GM19438 (cell line): Measurements from ENCODE around the gene CNTN6.

Source experiments
- ATAC-seq: cut with Tn5 transposase; IDR thresholded peaks from one replicate; pipeline ENCODE4 v1.9.1; 2021; ENCODE audit warnings: low read depth; ENCODE audit not compliant: unreplicated experiment

Gene CNTN6

DNA sequence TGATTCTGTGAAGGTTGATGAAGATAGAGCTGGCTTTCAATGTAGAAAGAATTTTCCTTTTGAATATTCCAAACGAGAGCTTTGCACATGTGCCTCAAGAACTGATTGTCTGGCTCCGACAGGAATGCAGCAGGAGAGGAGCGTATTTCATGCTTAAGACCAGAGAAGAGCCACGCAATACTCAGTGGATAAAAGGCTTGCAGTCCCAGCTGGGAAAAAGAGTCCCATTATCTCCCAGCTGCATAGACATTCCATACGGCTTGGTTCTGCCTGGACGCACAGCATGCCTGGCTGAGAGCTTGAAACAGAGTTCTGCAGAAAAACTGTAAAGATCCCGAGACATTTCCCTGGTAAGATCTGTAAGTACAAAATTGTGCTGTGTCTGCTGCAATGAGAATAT is at the start of gene CNTN6:
CNTN6 (plus strand) TSS at position 254 of the 400 bp plus-strand sequence. CDS start 54,985 bp downstream, outside the sequence.
- no peak for ATAC-seq

DNA sequence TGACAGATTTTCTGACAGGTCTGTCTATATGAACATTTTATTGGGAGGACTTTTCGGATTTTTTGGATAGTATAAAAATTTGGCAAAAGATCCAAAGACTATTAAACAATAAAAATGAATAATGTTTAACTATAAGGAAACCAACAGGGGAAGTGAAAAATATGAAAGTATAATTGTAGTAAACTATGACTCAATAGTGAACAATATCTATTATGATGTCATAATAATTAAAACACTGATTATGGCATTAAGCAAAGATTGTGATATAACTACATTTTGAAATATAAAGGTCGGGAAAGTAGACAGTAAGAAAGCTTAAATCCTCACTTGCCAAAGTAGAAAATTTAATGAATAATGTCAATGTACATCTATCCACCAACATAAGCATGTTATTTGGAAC is 44.3 kb upstream of the CNTN6 start:
- no peak for ATAC-seq

DNA sequence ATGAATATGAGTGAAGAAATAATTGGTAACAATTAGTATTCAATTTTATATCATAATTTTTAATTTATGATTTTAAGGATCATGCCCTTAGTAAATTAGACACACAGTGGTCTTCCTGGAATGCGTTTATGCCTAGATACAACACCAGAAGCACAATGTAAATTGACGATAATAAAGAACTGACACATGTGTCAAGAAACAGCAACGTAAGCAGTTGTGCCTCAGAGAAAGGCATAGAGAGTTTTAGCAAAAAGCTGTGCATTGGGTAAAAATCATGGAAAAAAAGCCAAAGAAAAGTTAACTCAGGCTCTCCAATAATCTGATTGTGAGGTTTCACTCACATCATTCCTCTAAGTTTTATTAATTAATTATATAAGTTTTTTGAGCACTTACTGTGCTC is 37.0 kb upstream of the CNTN6 start:
- ATAC-seq: no peak

DNA sequence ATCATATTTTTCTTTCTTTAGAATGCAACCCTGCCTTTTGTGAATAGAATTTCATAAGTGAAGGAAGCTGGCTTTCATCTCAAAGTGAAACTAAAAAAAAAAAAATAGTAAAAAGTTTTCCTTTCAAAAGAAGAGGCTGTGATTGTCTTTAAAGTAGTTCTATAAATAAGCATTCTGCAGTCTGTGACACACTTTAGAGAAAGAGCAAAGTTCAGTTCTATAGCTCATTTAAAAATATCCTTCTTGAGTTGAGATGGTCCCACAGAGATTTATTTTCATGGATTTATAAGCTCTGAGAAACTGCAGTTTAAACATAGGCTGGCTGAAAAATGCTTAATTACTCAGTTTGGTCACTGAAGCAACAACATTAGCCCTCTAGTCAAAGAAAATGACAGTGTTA is 36.1 kb upstream of the CNTN6 start:
- no peak for ATAC-seq

DNA sequence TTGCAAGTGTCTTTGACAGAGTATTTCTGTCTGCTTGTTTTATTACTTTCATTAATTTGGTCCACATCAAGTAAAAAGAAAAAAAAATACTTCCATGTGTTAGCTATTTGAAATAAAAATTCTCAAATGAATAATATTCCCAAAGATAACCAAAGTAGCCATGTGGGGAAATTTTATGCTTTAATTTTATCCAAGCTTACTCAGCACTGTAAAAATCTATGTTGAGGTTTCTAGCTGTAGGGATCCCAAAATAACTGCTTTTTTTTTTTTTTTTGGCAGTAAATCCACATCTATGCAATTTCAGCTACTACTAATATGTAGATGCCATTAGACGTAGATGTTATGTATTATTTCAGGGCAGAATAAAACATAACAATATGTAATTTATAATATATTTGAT is 35.4 kb upstream of the CNTN6 start:
- no peak for ATAC-seq

DNA sequence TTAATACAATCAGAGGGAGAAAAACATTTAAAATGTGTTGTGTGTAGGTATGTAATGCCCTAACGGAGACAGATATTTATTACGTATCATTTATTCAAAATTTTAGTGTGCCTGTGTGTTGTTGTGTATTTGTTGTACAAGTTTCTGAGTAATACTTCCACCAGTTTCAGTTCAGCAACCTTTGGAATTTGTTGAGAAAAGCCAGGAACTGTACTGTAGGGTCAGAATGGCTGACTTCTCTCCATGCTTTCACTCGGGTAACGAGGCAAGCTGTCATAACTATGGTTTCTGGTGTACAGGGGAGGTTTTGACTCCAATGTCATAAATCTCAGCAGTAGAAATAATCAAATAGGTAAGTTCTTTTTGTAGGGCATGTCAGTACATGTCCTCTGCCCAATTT is 23.8 kb upstream of the CNTN6 start:
- ATAC-seq: no peak

DNA sequence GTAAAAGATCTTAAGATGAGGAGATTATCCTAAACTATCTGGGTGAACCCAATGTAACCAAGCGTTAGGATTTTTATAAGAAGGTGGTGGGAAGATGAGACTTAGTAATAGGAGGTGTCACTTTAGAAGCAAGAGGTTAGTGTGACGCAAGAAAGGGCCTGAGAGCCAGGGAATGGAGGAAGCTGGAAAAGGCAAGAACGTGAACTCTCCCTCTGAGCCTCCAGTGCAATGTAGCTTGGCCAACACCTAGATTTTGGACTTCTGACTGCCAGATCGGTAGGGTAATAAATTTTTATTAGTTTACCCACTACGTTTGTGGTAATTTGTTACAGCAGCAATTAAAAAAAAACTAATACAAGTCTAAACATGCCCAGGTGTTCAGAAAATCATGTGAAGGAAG is 20.8 kb upstream of the CNTN6 start:
- ATAC-seq: no peak

DNA sequence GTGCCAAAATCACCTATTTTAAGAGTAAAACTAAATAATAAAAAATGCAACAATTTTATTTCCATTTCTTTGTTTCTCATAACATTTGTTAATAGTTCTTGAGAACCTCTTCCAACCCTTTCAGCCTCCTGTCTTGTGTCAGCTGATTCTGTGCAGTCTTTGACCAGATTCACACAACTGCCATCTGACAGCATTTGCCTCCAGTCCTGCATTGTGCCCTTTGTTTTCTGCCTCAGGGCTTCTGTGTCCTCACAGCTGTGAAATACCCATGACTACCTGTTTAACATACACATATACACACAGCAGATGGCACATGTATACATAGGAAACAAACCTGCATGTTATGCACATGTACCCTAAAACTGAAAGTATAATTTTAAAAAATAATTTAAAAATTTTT is 13.2 kb upstream of the CNTN6 start:
- ATAC-seq: no peak

DNA sequence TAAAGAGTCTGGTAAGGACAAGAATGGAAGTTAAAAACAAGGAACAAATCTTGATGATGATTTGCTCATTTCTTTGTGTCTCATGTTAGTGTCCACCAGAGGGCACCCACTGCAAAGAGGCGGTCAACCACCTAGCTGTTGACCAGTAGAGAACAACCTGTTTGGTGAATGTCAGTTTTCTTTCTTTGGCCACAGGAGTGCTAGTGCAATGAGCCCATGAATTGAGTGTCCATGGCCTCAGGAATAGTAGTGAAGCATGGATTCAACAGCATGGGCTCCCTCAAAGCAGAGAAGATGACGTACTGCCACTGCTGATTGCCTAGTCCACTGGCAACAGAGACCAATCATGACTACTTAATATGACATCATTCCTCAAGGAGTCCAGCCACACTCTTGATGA is 10.7 kb upstream of the CNTN6 start:
- ATAC-seq: peak; percentile 51

DNA sequence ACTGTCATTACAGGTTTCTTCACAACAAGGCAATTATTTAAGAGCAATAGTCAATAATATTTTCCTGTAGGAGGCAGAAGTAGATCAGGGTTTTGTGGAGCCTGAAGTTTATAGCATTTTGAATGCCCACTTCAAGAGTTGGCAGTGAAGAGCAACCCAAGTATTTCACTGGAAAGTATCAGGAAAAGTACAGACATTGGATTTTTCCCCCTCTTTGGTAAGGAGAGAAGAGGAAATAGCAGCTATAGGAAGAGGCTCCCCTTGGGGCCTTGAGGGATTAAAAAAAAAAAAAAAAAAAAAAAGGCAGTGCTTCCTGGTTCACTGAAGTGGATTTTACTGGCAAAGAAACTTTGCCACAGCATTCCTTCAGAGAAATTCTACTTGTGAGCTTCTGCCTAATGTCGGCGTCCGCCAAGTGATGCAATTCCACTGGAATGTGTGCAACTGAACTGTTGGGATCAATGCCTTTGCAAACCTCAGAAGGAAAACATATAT is 5.7 kb upstream of the CNTN6 start:
- ATAC-seq: no peak

DNA sequence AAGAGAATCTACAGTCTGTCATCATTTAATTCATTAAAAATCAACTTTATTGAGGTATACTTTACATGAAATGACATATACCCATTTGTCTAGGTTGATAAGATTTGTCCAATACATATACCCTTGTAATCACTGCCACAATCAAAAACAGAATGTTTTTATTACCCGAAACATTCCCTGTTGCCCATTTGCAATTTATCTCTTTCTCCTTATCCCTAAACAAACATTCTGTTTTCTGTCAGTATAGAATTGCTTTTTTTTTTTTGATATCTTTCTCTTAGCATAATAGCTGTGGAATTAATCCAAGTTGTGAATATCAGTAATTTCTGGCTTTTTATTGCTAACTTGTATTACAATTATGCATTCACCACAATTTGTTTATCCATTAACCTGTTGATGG is 4.3 kb upstream of the CNTN6 start:
- ATAC-seq: no peak

DNA sequence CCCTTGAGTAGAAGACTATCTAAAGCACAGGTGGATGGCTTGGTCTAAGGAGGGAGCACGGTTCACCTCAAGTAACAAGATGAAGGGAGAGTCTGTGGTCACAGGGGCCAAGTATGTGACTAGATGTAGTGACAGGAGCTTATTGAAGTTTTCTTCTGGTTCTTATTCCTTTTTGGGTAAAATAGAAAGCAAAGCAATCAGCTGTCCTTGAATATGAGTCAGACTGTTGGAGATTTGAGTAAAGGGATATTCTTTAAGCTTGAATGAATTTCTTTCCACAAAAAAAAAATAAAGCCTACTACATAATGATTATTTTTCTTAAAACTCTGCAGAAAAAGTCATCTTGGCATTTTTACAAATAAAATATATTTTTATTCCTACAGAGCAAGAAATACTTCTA is 1.5 kb upstream of the CNTN6 start:
- ATAC-seq: no peak

DNA sequence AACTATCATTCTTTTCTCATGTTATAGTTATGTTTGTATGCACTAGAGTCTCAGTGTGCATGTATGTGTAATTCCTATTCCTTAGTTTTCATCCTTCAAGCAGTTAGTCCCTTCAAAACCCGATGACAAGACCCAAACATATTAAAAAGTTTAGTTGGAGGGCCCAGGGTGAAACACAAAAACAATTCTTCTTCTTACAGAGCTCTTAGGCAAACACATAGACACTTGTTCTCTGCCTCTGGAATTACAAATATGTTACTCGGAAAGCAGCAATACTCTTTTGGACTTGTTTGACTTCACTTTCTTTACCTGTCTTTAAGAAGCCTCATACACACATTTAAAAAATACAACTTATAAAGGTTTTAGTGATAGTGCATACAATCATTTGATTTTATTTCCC is 763 bp upstream of the CNTN6 start:
- ATAC-seq: no peak

DNA sequence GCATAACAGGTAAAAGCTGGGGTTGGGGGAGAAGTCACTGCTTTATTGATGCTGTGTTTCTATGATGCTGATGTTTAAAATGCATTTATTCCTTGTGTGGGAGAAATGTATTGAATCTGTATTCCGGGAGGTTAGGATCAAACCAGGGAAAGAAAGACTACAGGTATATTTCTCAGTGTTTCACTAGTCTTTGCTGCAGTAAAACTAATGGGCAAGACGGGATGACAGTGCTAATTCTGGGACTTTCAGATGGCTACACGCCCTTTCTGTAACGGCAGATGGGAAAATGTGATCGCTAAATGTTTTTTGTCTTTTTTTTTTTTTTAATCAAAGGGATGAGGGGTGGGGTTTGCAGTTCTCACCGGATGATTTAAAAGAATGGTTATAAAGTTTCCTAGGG is 393 bp downstream of the CNTN6 start:
- ATAC-seq: no peak

DNA sequence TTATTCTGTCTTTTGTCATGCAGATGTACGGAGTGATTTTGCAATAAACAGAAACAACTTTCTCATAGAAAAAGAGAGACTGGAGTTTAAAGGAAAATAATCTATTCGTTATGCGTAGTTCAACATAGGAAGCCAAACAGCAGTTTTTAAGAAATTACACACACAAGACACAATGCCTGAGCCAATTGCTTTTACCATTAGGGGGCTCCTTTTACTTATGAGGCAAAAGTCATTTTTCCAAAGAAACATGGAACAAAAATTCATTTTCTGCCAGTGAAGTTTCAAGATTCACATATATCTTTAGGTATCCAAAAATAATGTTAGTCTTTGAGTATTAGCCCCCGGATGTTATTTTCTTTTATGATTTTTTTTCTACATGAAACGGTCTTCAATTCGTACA is 10.7 kb downstream of the CNTN6 start:
- ATAC-seq: no peak

DNA sequence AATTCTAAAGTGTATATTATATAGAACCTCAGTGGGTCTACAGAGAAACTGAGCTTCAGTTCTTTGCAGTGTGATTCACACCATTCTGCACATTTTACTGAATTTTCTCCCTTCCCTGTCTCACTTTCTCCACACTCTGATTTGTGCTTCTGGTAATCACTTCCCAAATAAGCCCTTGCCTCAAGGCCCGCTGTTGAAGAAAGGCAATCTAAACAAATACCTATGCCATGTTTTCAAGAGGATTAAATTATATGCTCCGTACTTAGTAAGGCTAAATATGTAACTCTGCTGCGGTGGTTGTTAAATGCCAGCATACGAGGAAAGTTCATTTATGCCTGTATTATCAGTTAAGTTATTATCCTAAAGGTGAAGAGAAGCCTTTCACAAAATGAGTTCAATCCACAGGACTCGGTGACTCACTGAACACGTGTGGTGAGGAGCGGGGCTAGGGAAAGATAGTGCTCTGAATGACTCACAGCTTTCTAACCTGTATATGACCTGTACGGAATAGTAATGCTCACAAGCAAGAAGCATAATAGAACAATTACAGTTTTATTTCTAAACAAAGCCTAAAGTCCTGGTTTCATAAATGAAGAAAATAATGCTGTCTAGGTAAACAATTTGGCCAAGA is 25.1 kb downstream of the CNTN6 start:
- no peak for ATAC-seq

DNA sequence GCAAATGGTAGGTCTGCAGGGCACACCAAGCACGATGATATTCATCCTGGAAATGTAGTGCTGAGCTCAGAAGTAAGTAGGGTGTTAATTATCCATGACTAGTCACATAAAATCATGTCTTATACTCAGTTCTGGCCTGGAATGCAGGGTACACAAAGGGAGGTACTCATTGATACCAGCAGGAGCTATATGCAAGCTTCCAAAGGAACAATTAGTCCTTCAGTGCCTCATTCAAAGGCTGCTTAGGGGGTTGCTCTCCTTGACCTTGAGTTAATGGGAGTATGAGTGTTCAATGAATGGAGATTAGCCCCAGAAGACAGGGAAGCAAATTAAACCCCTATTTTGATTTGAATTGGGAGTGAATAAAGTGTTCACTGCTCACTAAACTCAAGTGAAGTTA is 38.3 kb downstream of the CNTN6 start:
- no peak for ATAC-seq

DNA sequence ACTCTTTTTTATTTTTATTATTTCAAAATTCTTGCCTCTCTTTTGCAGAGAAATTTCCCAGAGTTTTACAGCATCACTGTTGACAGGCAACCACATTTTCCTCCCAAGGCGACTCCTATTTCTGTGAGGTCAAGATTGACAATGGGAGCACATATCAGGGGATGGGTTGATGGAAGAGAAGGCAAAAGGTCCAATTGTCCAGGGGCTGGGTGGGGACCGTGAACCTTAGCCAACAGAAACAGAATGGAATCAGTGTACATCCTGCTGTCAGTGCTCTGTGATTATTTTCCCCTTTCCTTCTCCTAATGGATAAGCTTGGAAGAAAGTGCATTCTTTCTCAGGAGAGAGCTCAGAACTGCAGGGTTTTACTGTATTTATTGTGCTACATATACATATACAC is 42.4 kb downstream of the CNTN6 start:
- no peak for ATAC-seq

DNA sequence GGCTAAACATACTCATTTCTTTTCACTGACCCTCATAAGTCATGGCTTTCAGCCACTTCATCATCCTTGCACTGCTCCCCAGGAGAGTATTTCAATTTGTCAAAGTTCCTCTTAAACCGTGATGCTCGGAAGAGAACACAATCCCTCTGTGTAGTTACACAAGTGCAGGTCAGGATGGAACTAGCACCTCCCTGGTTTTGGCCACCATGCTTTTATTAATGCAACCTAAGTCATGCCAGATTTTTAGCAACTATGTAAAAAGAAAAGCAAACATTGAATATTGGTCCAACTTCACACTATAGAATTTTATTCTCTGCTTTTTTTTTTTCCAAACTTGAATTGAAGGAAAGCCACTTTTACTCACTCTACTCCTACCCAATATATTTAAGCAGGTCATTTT is 45.2 kb downstream of the CNTN6 start:
- no peak for ATAC-seq

DNA sequence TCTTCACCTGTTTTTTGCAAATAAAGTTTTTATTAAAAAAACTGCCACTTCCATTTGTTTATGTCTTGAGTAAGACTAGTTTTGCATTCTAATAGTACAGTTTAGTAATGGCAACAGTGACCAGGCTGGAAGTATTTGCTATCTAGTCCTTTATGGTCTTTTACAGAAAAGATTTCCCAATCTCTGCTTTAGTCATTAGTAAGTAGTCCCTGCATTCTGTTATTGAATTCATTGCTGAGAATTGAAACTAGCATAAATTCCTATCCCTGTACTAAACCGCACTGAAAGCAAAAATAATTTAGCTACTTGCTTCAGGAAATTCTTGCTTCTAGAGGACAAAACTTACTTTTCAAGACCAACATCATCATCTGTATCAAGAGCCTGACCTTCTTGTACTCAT is 46.2 kb downstream of the CNTN6 start:
- no peak for ATAC-seq

DNA sequence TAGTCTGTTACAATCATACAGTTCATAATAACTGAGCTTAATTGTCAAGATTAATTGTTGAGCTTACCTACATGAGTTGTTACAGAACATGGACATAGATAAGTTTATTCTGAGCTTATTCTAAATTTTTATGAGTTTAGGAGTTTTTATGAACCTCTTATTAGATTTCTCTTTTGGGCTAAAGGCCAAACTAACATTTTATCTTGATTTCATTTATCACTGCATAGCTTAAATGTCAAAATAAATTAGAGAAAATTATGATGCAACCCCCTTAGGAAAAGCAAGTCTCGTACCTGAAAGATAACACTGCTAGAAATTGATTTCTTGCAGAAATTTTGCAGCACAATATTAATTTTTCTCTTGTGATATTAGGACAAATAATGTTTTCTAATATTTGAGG is 54.5 kb downstream of the CNTN6 start:
- ATAC-seq: no peak

DNA sequence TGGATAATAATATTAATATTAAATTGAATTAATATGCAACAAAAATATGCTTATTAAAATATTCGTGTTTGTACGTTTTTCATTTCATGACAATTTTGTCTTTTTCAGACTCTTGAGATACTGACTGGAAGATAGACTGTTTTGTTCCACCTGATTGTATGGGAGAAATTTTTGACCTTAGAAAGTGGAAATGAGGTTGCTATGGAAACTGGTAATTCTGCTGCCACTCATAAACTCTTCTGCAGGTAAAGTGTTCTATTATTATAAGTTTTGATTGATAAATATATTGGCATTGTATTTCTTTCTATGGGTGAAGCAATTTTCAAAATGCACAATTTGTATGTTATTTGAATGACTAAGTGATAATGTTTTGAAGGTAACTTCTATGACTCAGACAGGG is 55.0 kb downstream of the CNTN6 start:
- ATAC-seq: no peak

DNA sequence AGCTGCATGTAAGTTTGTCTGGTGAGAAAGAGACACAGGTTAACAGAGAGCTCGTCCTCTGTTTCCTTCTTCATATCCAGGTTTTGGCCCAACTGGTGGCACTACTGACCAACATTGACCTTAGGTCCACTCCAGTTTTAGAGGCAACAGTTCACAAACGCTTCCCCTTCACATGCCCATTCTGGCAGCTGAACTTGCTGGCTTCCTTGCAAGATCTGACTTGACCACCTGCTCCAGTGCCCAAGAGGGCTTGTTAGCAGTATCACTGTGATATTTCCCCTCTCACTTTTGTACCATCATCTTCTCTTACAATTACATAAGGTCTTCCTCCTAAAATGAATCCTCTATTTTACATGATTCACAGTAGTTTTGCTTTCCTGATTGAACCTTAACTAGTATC is 71.3 kb downstream of the CNTN6 start:
- no peak for ATAC-seq
